Activated CD4-positive, alpha-beta T cell treated with anti-CD3 and anti-CD28 coated beads, Interleukin-2, amount 10 ng/mL, durations not matched to agents 7 days and 5 days (primary cell): ENCODE measurements around the gene PITPNC1. TPM values are rescaled to one million over a fixed set of nuclear protein-coding genes. Genes with fewer than 3 reads are reported as not detected.
"Not testable (repeated sequence)": the region's sequence is repeated elsewhere in the genome, so short reads cannot be mapped to it uniquely, and the experiment has no call there.

Source experiments
- CTCF ChIA-PET: fragments of 350-600 bp; sonication (Branson Sonifier 250); formaldehyde crosslinking; loops from one replicate; lab custom pipeline; 2021; ENCODE audit warnings: antibody characterized with exemption; lab: Charles Lee
- POLR2A ChIA-PET: fragments of 350-600 bp; sonication (Branson Sonifier 250); formaldehyde crosslinking; loops from one replicate; lab custom pipeline; 2021; ENCODE audit warnings: antibody characterized with exemption; lab: Charles Lee
- DNase-seq: peaks from one replicate; pipeline ENCODE4 v3.0.0-alpha.2; 2020
- H3K27ac Mint-ChIP-seq: one replicate; pipeline ENCODE4 v1.8.0; 2021; ENCODE audit warnings: mild to moderate bottlenecking, moderate library complexity, mixed read lengths
- H3K27me3 Mint-ChIP-seq: one replicate; pipeline ENCODE4 v1.8.0; 2021; ENCODE audit warnings: mixed read lengths
- H3K36me3 Mint-ChIP-seq: one replicate; pipeline ENCODE4 v1.8.0; 2021; ENCODE audit warnings: low read depth, mixed read lengths
- H3K4me1 Mint-ChIP-seq: one replicate; pipeline ENCODE4 v1.8.0; 2021; ENCODE audit warnings: mixed read lengths
- H3K4me3 Mint-ChIP-seq: one replicate; pipeline ENCODE4 v1.8.0; 2021; ENCODE audit warnings: mild to moderate bottlenecking, moderate library complexity, mixed read lengths
- H3K9me3 Mint-ChIP-seq: one replicate; pipeline ENCODE4 v1.8.0; 2021; ENCODE audit warnings: mixed read lengths
- total RNA-seq, 2 experiments: library from RNA; stranded (reverse); gene quantifications; one replicate each; pipeline ENCODE4 v1.2.3, GENCODE V29; 2021

Gene PITPNC1
- total RNA-seq, 2 experiments from 2014 or later: 57.0 to 67.1 TPM

- DNase-seq: no peak
- H3K4me3 Mint-ChIP-seq: no peak overlapping the region
- peaks cover 28% of the 10 kb centered on the region for H3K4me1 Mint-ChIP-seq
- POLR2A ChIA-PET: no interaction called here
- CTCF ChIA-PET: no interaction called here
- H3K27ac Mint-ChIP-seq: no peak overlapping the region
- no peaks in the 10 kb centered on the region for H3K9me3 Mint-ChIP-seq
- no peaks in the 10 kb centered on the region for H3K27me3 Mint-ChIP-seq
- H3K36me3 Mint-ChIP-seq: peaks cover 28% of the 10 kb centered on the region
These were observed 35.0 kb downstream of the PITPNC1 start for GRCh38 chr17:67412032-67412431.

GRCh38 chr17:67412941-67413340 lies 35.9 kb downstream of the PITPNC1 start:
- no peak overlapping the region for H3K4me3 Mint-ChIP-seq
- ChIA-PET POLR2A (no interaction called here), CTCF (no interaction called here)

GRCh38 chr17:67413388-67413787 lies 36.3 kb downstream of the PITPNC1 start:
- Mint-ChIP-seq H3K4me1 (peaks cover 26% of the 10 kb centered on the region), H3K27ac (no peak overlapping the region), H3K4me3 (no peak overlapping the region), H3K27me3 (no peaks in the 10 kb centered on the region), H3K9me3 (no peaks in the 10 kb centered on the region), H3K36me3 (peaks cover 28% of the 10 kb centered on the region)
- ChIA-PET POLR2A (no interaction called here), CTCF (no interaction called here)
- no peak for DNase-seq

More at GRCh38 chr17:67412941-67413340, 35.9 kb downstream of the PITPNC1 start:
- no peak overlapping the region for H3K27ac Mint-ChIP-seq
- H3K36me3 Mint-ChIP-seq: peaks cover 26% of the 10 kb centered on the region
- DNase-seq: no peak
- peaks cover 25% of the 10 kb centered on the region for H3K4me1 Mint-ChIP-seq
- no peaks in the 10 kb centered on the region for H3K27me3 Mint-ChIP-seq
- no peaks in the 10 kb centered on the region for H3K9me3 Mint-ChIP-seq

- no peak for DNase-seq
- no peaks in the 10 kb centered on the region for H3K27me3 Mint-ChIP-seq
- no peak overlapping the region for H3K27ac Mint-ChIP-seq
- CTCF ChIA-PET: no interaction called here
- peaks cover 25% of the 10 kb centered on the region for H3K4me1 Mint-ChIP-seq
- H3K36me3 Mint-ChIP-seq: peaks cover 24% of the 10 kb centered on the region
- POLR2A ChIA-PET: no interaction called here
- no peaks in the 10 kb centered on the region for H3K9me3 Mint-ChIP-seq
- no peak overlapping the region for H3K4me3 Mint-ChIP-seq
These were observed 37.0 kb downstream of the PITPNC1 start for GRCh38 chr17:67414130-67414529.

- no peak for DNase-seq
- Mint-ChIP-seq H3K36me3 (peaks cover 24% of the 10 kb centered on the region), H3K4me1 (peaks cover 25% of the 10 kb centered on the region), H3K27me3 (no peaks in the 10 kb centered on the region), H3K27ac (no peak overlapping the region), H3K9me3 (no peaks in the 10 kb centered on the region), H3K4me3 (no peak overlapping the region)
- POLR2A ChIA-PET: no interaction called here
- CTCF ChIA-PET: no interaction called here
These were observed 37.5 kb downstream of the PITPNC1 start for GRCh38 chr17:67414559-67414958.

GRCh38 chr17:67415291-67415690 lies 38.2 kb downstream of the PITPNC1 start:
- H3K9me3 Mint-ChIP-seq: no peaks in the 10 kb centered on the region
- H3K4me1 Mint-ChIP-seq: peaks cover 29% of the 10 kb centered on the region
- H3K4me3 Mint-ChIP-seq: no peak overlapping the region
- H3K27me3 Mint-ChIP-seq: no peaks in the 10 kb centered on the region
- no peak for DNase-seq
- POLR2A ChIA-PET: no interaction called here
- CTCF ChIA-PET: no interaction called here
- no peak overlapping the region for H3K27ac Mint-ChIP-seq
- H3K36me3 Mint-ChIP-seq: peaks cover 23% of the 10 kb centered on the region

- no peak for DNase-seq
- Mint-ChIP-seq H3K27me3 (no peaks in the 10 kb centered on the region), H3K9me3 (no peaks in the 10 kb centered on the region), H3K27ac (no peak overlapping the region), H3K4me3 (no peak overlapping the region), H3K4me1 (peaks cover 42% of the 10 kb centered on the region), H3K36me3 (peaks cover 29% of the 10 kb centered on the region)
- ChIA-PET POLR2A (no interaction called here), CTCF (interaction anchor here (1.3 kb wide), 1 partner anchor 12 kb away, joined by 4 read pairs; no protein-coding TSS in a partner anchor)
These were observed 40.4 kb downstream of the PITPNC1 start for GRCh38 chr17:67417507-67417906.

- ChIA-PET POLR2A (interaction anchor here (0.6 to 0.8 kb wide), 2 partner anchors 22 to 24 kb away, joined by 3 read pairs; no protein-coding TSS in a partner anchor), CTCF (interaction anchor here (1.0 to 2.8 kb wide), 3 partner anchors 11 to 55 kb away, joined by 5 to 18 read pairs (median 6); no protein-coding TSS in a partner anchor)
- DNase-seq: no peak
- no peak overlapping the region for H3K4me3 Mint-ChIP-seq
- peaks cover 2% of the 10 kb centered on the region for H3K9me3 Mint-ChIP-seq
- H3K27me3 Mint-ChIP-seq: no peaks in the 10 kb centered on the region
- H3K4me1 Mint-ChIP-seq: peaks cover 71% of the 10 kb centered on the region
- H3K27ac Mint-ChIP-seq: peak overlapping the region; percentile 94
- peaks cover 26% of the 10 kb centered on the region for H3K36me3 Mint-ChIP-seq
These were observed 43.9 kb downstream of the PITPNC1 start for GRCh38 chr17:67420994-67421393.

GRCh38 chr17:67421869-67422273 lies 44.8 kb downstream of the PITPNC1 start:
- peak; percentile 77 for DNase-seq
- ChIA-PET POLR2A (no interaction called here), CTCF (interaction anchor here (0.8 to 2.8 kb wide), 4 partner anchors 10 to 53 kb away, joined by 5 to 18 read pairs (median 8); no protein-coding TSS in a partner anchor)
- Mint-ChIP-seq H3K27ac (peak overlapping the region; percentile 94), H3K36me3 (peaks cover 29% of the 10 kb centered on the region), H3K9me3 (peaks cover 2% of the 10 kb centered on the region), H3K4me1 (peaks cover 72% of the 10 kb centered on the region), H3K27me3 (no peaks in the 10 kb centered on the region), H3K4me3 (no peak overlapping the region)

- peak overlapping the region; percentile 94 for H3K27ac Mint-ChIP-seq
- DNase-seq, H3K9me3 Mint-ChIP-seq, H3K27me3 Mint-ChIP-seq, H3K4me3 Mint-ChIP-seq: not testable (repeated sequence)
- ChIA-PET CTCF (interaction anchor here (0.8 to 2.8 kb wide), 6 partner anchors 10 to 56 kb away, joined by 3 to 18 read pairs (median 6); no protein-coding TSS in a partner anchor), POLR2A (interaction anchor here (0.6 kb wide), 1 partner anchor 9 kb away, joined by 3 read pairs; no protein-coding TSS in a partner anchor)
- H3K36me3 Mint-ChIP-seq: peaks cover 29% of the 10 kb centered on the region
- H3K4me1 Mint-ChIP-seq: peaks cover 73% of the 10 kb centered on the region
These were observed 45.2 kb downstream of the PITPNC1 start for GRCh38 chr17:67422296-67422695.

- no peak for DNase-seq
- H3K36me3 Mint-ChIP-seq: peaks cover 32% of the 10 kb centered on the region
- peak overlapping the region; percentile 94 for H3K27ac Mint-ChIP-seq
- peaks cover 78% of the 10 kb centered on the region for H3K4me1 Mint-ChIP-seq
- no peaks in the 10 kb centered on the region for H3K27me3 Mint-ChIP-seq
- CTCF ChIA-PET: interaction anchor here (1.1 to 2.8 kb wide), 5 partner anchors 9 to 57 kb away, joined by 3 to 18 read pairs (median 7); no protein-coding TSS in a partner anchor
- H3K4me3 Mint-ChIP-seq: no peak overlapping the region
- POLR2A ChIA-PET: interaction anchor here (0.6 kb wide), 1 partner anchor 8 kb away, joined by 3 read pairs; no protein-coding TSS in a partner anchor
- H3K9me3 Mint-ChIP-seq: peaks cover 2% of the 10 kb centered on the region
These were observed 45.8 kb downstream of the PITPNC1 start for GRCh38 chr17:67422897-67423296.

- Mint-ChIP-seq H3K27me3 (no peaks in the 10 kb centered on the region), H3K4me3 (no peak overlapping the region), H3K27ac (no peak overlapping the region)
These were observed 48.6 kb downstream of the PITPNC1 start for GRCh38 chr17:67425571-67426160.

GRCh38 chr17:67427424-67427823 lies 50.3 kb downstream of the PITPNC1 start:
- H3K4me3 Mint-ChIP-seq: no peak overlapping the region
- peaks cover 2% of the 10 kb centered on the region for H3K9me3 Mint-ChIP-seq
- H3K36me3 Mint-ChIP-seq: peaks cover 25% of the 10 kb centered on the region
- DNase-seq: no peak
- no peaks in the 10 kb centered on the region for H3K27me3 Mint-ChIP-seq
- H3K4me1 Mint-ChIP-seq: peaks cover 68% of the 10 kb centered on the region
- CTCF ChIA-PET: interaction anchor here (1.2 kb wide), 1 partner anchor 48 kb away, joined by 4 read pairs; no protein-coding TSS in a partner anchor
- POLR2A ChIA-PET: no interaction called here
- H3K27ac Mint-ChIP-seq: no peak overlapping the region

More at GRCh38 chr17:67425571-67426160, 48.6 kb downstream of the PITPNC1 start:
- CTCF ChIA-PET: interaction anchor here (1.2 to 2.2 kb wide), 2 partner anchors 8 to 47 kb away, joined by 3 to 5 read pairs; no protein-coding TSS in a partner anchor
- peaks cover 31% of the 10 kb centered on the region for H3K36me3 Mint-ChIP-seq
- peaks cover 2% of the 10 kb centered on the region for H3K9me3 Mint-ChIP-seq
- no peak for DNase-seq
- POLR2A ChIA-PET: no interaction called here
- H3K4me1 Mint-ChIP-seq: peaks cover 70% of the 10 kb centered on the region
